Kidney (tissue), 14 donors: ENCODE measurements around the gene EPHA6. TPM values are rescaled to one million over a fixed set of nuclear protein-coding genes. Genes with fewer than 3 reads are reported as not detected.

Experiments
- DNase-seq, 5 donors: peaks; one replicate each; pipeline ENCODE4 v3.0.0-alpha.2; 2013 to 2020
- FAIRE-seq: peaks from 2 replicates; lab custom pipeline; 2012; peaks lifted over from hg19 to GRCh38; lab: Jason Lieb, UNC
- H3K27ac ChIP-seq, 2 donors: one replicate each; pipeline ENCODE4 v1.7.0; 2013; ENCODE audit warnings: low read depth in 2 of 2, low read length in 2 of 2, inconsistent platforms in 1 of 2
- H3K27me3 ChIP-seq: one replicate; pipeline ENCODE4 v1.7.1; 2013; ENCODE audit warnings: low read length, inconsistent platforms; ENCODE audit not compliant: control insufficient read depth, insufficient read depth
- H3K36me3 ChIP-seq, 3 donors: one replicate each; pipeline versions ENCODE4 v1.7.0 to v1.7.1; 2013; ENCODE audit warnings: low read length in 3 of 3, control low read depth in 1 of 3, inconsistent platforms in 1 of 3; ENCODE audit not compliant: insufficient read depth in 3 of 3, control insufficient read depth in 2 of 3
- H3K4me1 ChIP-seq, 3 donors: one replicate each; pipeline versions ENCODE4 v1.7.0 to v1.7.1; 2013; ENCODE audit warnings: low read length in 3 of 3, inconsistent platforms in 1 of 3, low read depth in 1 of 3; ENCODE audit not compliant: control insufficient read depth in 2 of 3, insufficient read depth in 2 of 3
- H3K4me3 ChIP-seq, 3 donors: one replicate each; pipeline versions ENCODE4 v1.7.0 to v1.8.1; 2013; ENCODE audit warnings: low read length in 3 of 3, control low read depth in 1 of 3, inconsistent platforms in 1 of 3
- H3K9ac ChIP-seq, 3 donors: one replicate each; pipeline versions ENCODE4 v1.7.0 to v1.7.1; 2013; ENCODE audit warnings: low read length in 3 of 3, control low read depth in 1 of 3, inconsistent platforms in 1 of 3
- H3K9me3 ChIP-seq, 3 donors: one replicate each; pipeline versions ENCODE4 v1.7.0 to v1.7.1; 2013; ENCODE audit warnings: low read length in 3 of 3, control low read depth in 1 of 3, inconsistent platforms in 1 of 3; ENCODE audit not compliant: control insufficient read depth in 2 of 3, insufficient read depth in 1 of 3
- CTCF ChIP-seq: IDR thresholded peaks from 3 replicates; pipeline ENCODE4 v1.5.1; 2012; ENCODE audit warnings: mild to moderate bottlenecking, moderate library complexity, borderline replicate concordance; ENCODE audit not compliant: insufficient read depth; ENCODE audit errors: extremely low read depth
- intact Hi-C: fragments of 100-400 bp; cut with DNase I; formaldehyde crosslinking; loops from one replicate; pipeline ENCODE4 v1.11.1; 2022
- polyA plus RNA-seq: library from polyadenylated mRNA; stranded (reverse); fragments of 350-450 nt; fragmentation: Illumina TruSeq; extraction: RNeasy Lipid Tissue Mini Kit (QIAGEN cat#74804); gene quantifications from one replicate; pipeline ENCODE4 v1.2.3, GENCODE V29; 2014; ENCODE audit warnings: low read depth, low replicate concordance; ENCODE audit not compliant: insufficient read depth
- total RNA-seq: library from RNA; stranded (reverse); fragmentation: NEBNext Ultra II Directional; extraction: Animal tissue kit (Norgen Biotek cat#: 25700); gene quantifications from one replicate; pipeline ENCODE4 v1.2.1, GENCODE V29; 2021
- donor health status: control.
- donor health status: control.
- donor health status: control.
- donor health status: control.
- donor health status: control.
- donor health status: DM: yes; HTN: yes; CAD: no.
- donor health status: Normal renal cell carcinoma (clear cell type).

The EPHA6 gene
- total and polyA plus RNA-seq, 2 donors from 2014 or later: 0.66 TPM; not detected in 1

DNA sequence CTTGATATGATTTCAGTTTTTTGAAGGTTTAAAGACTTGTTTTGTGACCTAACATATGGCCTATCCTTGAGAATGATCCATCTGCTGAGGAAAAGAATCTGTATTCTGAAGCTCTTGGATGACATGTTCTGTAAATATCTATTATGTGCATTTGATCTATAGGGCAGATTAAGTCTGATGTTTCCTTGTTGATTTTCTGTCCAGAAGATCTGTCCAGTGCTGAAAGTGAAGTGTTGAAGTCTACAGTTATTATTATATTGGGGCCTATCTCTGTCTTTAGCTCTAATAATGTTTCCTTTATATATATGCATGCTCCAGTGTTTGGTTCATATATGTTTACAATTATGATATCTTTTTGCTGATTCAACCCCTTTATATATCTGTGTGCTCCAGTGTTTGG, 362.8 kb downstream of the EPHA6 start:
- TF ChIP-seq CTCF: no peak
- no peak overlapping the region for H3K4me3 ChIP-seq

GRCh38 chr3:97181704-97182103, 367.3 kb downstream of the EPHA6 start:
- no peak for TF ChIP-seq CTCF
- Histone ChIP-seq H3K9ac (no peak overlapping the region), H3K9me3 (peaks cover 0 to 10% (median 2%) of the 10 kb centered on the region in 3 donors), H3K36me3 (no peaks in the 10 kb centered on the region), H3K4me1 (no peaks in the 10 kb centered on the region), H3K4me3 (no peak overlapping the region), H3K27me3 (no peaks in the 10 kb centered on the region), H3K27ac (no peak overlapping the region)
- FAIRE-seq: no peak
- intact Hi-C loops: no loop called here
- DNase-seq: no peak

More for the DNA sequence above, 362.8 kb downstream of the EPHA6 start:
- DNase-seq (no peak), FAIRE-seq (no peak)
- H3K27me3 ChIP-seq: no peaks in the 10 kb centered on the region
- no peak overlapping the region for H3K27ac ChIP-seq
- H3K9me3 ChIP-seq: peaks cover 0 to 15% (median 2%) of the 10 kb centered on the region in 3 donors
- no peaks in the 10 kb centered on the region for H3K4me1 ChIP-seq
- intact Hi-C loops: no loop called here
- no peak overlapping the region for H3K9ac ChIP-seq
- no peaks in the 10 kb centered on the region for H3K36me3 ChIP-seq

GRCh38 chr3:97187771-97188170, 373.4 kb downstream of the EPHA6 start:
- no peak for TF ChIP-seq CTCF
- FAIRE-seq: no peak
- H3K9ac ChIP-seq: no peak overlapping the region

GRCh38 chr3:97189835-97190234, 375.4 kb downstream of the EPHA6 start:
- intact Hi-C loops: no loop called here
- TF ChIP-seq CTCF: no peak
- no peak overlapping the region for H3K27ac ChIP-seq
- DNase-seq (no peak), FAIRE-seq (no peak)
- H3K4me3 ChIP-seq: no peak overlapping the region
- no peak overlapping the region for H3K9ac ChIP-seq
- no peaks in the 10 kb centered on the region for H3K9me3 ChIP-seq
- no peaks in the 10 kb centered on the region for H3K27me3 ChIP-seq
- H3K36me3 ChIP-seq: no peaks in the 10 kb centered on the region
- H3K4me1 ChIP-seq: no peaks in the 10 kb centered on the region

More at GRCh38 chr3:97187771-97188170, 373.4 kb downstream of the EPHA6 start:
- Histone ChIP-seq H3K4me1 (no peaks in the 10 kb centered on the region), H3K9me3 (no peaks in the 10 kb centered on the region), H3K36me3 (no peaks in the 10 kb centered on the region), H3K27me3 (no peaks in the 10 kb centered on the region), H3K4me3 (no peak overlapping the region), H3K27ac (no peak overlapping the region)
- intact Hi-C loops: no loop called here
- no peak for DNase-seq
